BE2C (cell line): ENCODE measurements around the gene ZNF615.
"Not testable (repeated sequence)": the region's sequence is repeated elsewhere in the genome, so short reads cannot be mapped to it uniquely, and the experiment has no call there.

Experiments used
- DNase-seq: peaks from one replicate; pipeline ENCODE4 v3.0.0-alpha.2; 2020
- H3K27me3 ChIP-seq: fragments of 250-450 bp; sonication (Bioruptor Pico); 2 replicates; pipeline ENCODE4 v1.5.1; 2020; ENCODE audit warnings: mild to moderate bottlenecking
- H3K36me3 ChIP-seq: fragments of 250-450 bp; sonication (Bioruptor Pico); 2 replicates; pipeline ENCODE4 v1.5.1; 2020; ENCODE audit warnings: mild to moderate bottlenecking
- H3K4me1 ChIP-seq: fragments of 250-450 bp; sonication (Bioruptor Pico); 2 replicates; pipeline ENCODE4 v1.5.1; 2020
- H3K4me3 ChIP-seq: 2 replicates; pipeline ENCODE4 v1.5.1; 2011; ENCODE audit warnings: low read depth, low read length
- H3K9me3 ChIP-seq: fragments of 250-450 bp; sonication (Bioruptor Pico); 2 replicates; pipeline ENCODE4 v1.5.1; 2020
- CTCF ChIP-seq: IDR thresholded peaks from 2 replicates; pipeline ENCODE4 v1.5.1; 2012; ENCODE audit warnings: mild to moderate bottlenecking, low read depth, low read length

ZNF615 gene

GRCh38 chr19:52028780-52029123, 20.7 kb upstream of the ZNF615 start:
- peaks cover 38% of the 10 kb centered on the region for H3K36me3 ChIP-seq
- H3K4me1 ChIP-seq, result no peaks in the 10 kb centered on the region
- no peaks in the 10 kb centered on the region for H3K27me3 ChIP-seq
- H3K9me3 ChIP-seq, result peaks cover 10% of the 10 kb centered on the region
- H3K4me3 ChIP-seq, result peak overlapping the region; percentile 86
- no peak for DNase-seq
- no peak for TF ChIP-seq CTCF

- no peak for TF ChIP-seq CTCF
- Histone ChIP-seq H3K9me3 (peaks cover 5% of the 10 kb centered on the region; the same call in 1 of the 2 replicates), H3K27me3 (no peaks in the 10 kb centered on the region), H3K4me1 (no peaks in the 10 kb centered on the region), H3K4me3 (peak within 1 kb of the TSS; percentile 86), H3K36me3 (peaks cover 38% of the 10 kb centered on the region)
- peak; percentile 87 for DNase-seq
Measured at GRCh38 chr19:52028027-52028779, 20.2 kb upstream of the ZNF615 start, which contains the start of gene ZNF614. Gene ZNF614, minus strand, starts transcription at chr19:52028379. Its CDS starts 2,634 bp downstream, at chr19:52025745.

- H3K4me1 ChIP-seq, H3K27me3 ChIP-seq, H3K4me3 ChIP-seq, H3K9me3 ChIP-seq, DNase-seq: not testable (repeated sequence)
- H3K36me3 ChIP-seq, result peaks cover 45% of the 10 kb centered on the region
Measured at GRCh38 chr19:52026255-52026990, 18.4 kb upstream of the ZNF615 start.

- H3K36me3 ChIP-seq, result peaks cover 64% of the 10 kb centered on the region
- not testable (repeated sequence) for H3K4me3 ChIP-seq, H3K9me3 ChIP-seq, H3K4me1 ChIP-seq, H3K27me3 ChIP-seq, DNase-seq
Measured at GRCh38 chr19:52024478-52024877, 16.5 kb upstream of the ZNF615 start.

- H3K4me1 ChIP-seq, result no peaks in the 10 kb centered on the region
- H3K9me3 ChIP-seq, result peaks cover 3% of the 10 kb centered on the region; the same call in 1 of the 2 replicates
- H3K4me3 ChIP-seq, result no peak overlapping the region
- no peaks in the 10 kb centered on the region for H3K27me3 ChIP-seq
- no peak for TF ChIP-seq CTCF
- H3K36me3 ChIP-seq, result peaks cover 87% of the 10 kb centered on the region
- no peak for DNase-seq
Measured at GRCh38 chr19:52022193-52022592, 14.2 kb upstream of the ZNF615 start.

GRCh38 chr19:52020506-52020905, 12.5 kb upstream of the ZNF615 start:
- H3K4me3 ChIP-seq, result no peak overlapping the region
- no peak for DNase-seq
- no peaks in the 10 kb centered on the region for H3K9me3 ChIP-seq
- no peaks in the 10 kb centered on the region for H3K27me3 ChIP-seq
- peaks cover 97% of the 10 kb centered on the region for H3K36me3 ChIP-seq
- H3K4me1 ChIP-seq, result no peaks in the 10 kb centered on the region
- TF ChIP-seq CTCF, result no peak

- Histone ChIP-seq H3K4me1 (no peaks in the 10 kb centered on the region), H3K27me3 (no peaks in the 10 kb centered on the region), H3K4me3 (no peak overlapping the region), H3K36me3 (peaks cover 24% of the 10 kb centered on the region), H3K9me3 (no peaks in the 10 kb centered on the region; the same call in 1 of the 2 replicates)
- DNase-seq, result no peak
- TF ChIP-seq CTCF, result no peak
Measured at GRCh38 chr19:52010674-52011073, 2.7 kb upstream of the ZNF615 start.
